ENCODE measurements around the gene EGLN3. TPM values are rescaled to one million over a fixed set of nuclear protein-coding genes. Genes with fewer than 3 reads are reported as not detected.

The EGLN3 gene
- total and polyA plus RNA-seq, 2 of the 13 experiments (the other 11 are each of a cell fraction or from before 2014, with no cell fraction given) = 0.18 to 27.3 TPM

DNA sequence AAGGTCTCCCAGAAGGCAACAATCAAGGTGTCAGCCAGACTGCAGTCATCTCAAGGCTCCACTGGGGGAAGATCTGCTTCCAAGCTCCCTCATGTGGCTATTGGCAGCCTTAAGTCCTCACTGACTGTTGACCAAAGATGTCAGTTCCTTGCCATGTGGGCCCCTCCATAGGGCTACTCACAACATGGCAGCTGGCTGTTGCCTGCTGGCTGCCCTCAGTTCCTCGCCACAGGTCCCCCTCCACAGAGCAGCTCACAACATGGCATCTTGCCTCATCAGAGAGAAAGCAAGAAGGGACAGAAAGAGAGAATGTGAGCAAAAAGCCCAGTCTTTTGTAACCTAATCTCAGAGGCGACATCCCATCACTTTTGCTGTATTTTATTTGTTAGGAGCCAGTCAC is 34.4 kb upstream of the EGLN3 start:
- WGBS (ENCODE audit: low lambda C conversion rate) = 84% methylated on average over 2 of the region's 2 CpGs
- Histone ChIP-seq H3K79me2 (ENCODE audit: insufficient read depth, low read length) (no peaks in the 10 kb centered on the region), H3K4me1 (ENCODE audit: insufficient read depth, low read length) (peaks cover 26% of the 10 kb centered on the region), H3K4me2 (ENCODE audit: low read depth, low read length) (no peak overlapping the region), H3K9me3 (ENCODE audit: low read length) (peaks cover 9% of the 10 kb centered on the region; the same call in 1 of the 2 replicates), H3K27me3 (ENCODE audit: control insufficient read depth in 1 of 2, insufficient read depth in 2 of 2, low read length in 2 of 2) (0 out of 5 replicates have a peak, but pooled peaks cover 0 to 3% of the 10 kb centered on the region in 2 experiments), H4K20me1 (ENCODE audit: insufficient read depth, low read length) (no peaks in the 10 kb centered on the region), H3K9ac (ENCODE audit: insufficient read depth, low read depth, low read length) (no peak overlapping the region), H3K36me3 (replicated peaks in 1 of 2; ENCODE audit: control insufficient read depth in 1 of 2, insufficient read depth in 2 of 2, low read length in 2 of 2) (no peaks in the 10 kb centered on the region), H3K27ac (ENCODE audit: extremely low read length, insufficient read depth, low read length) (no peak overlapping the region), H2AFZ (ENCODE audit: low read length) (no peak overlapping the region), H3K4me3 (replicated peaks in 1 of 3; ENCODE audit: insufficient read depth in 1 of 3, low read depth in 2 of 3, low read length in 3 of 3) (no peak overlapping the region)
- BruUV-seq (replicated peaks) = no TSS peak
- ChIA-PET POLR2A (no interaction called here), CTCF (ENCODE audit: low intra/inter-chr PET ratio, low total read pairs) (no interaction called here)
- intact Hi-C loops (cut with micrococcal nuclease; ENCODE audit: unreplicated experiment) (no loop called here), in situ Hi-C loops (cut with HindIII; ENCODE audit: extremely low pct_ligation_motif_present, low pct_unique_long_range_greater_than_20kb) (no loop called here)
- DNase-seq (ENCODE audit: low spot score) = no peak
- no peak for FAIRE-seq
- ATAC-seq = peak; percentile 10; the same call in 2 of the 3 replicates
- no peak for TF ChIP-seq MIER3 (CRISPR knock-in tag; IDR thresholded peaks at IDR 0.05; ENCODE audit: borderline replicate concordance)
- TF ChIP-seq, protein P1, sequence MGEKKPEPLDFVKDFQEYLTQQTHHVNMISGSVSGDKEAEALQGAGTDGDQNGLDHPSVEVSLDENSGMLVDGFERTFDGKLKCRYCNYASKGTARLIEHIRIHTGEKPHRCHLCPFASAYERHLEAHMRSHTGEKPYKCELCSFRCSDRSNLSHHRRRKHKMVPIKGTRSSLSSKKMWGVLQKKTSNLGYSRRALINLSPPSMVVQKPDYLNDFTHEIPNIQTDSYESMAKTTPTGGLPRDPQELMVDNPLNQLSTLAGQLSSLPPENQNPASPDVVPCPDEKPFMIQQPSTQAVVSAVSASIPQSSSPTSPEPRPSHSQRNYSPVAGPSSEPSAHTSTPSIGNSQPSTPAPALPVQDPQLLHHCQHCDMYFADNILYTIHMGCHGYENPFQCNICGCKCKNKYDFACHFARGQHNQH (CRISPR knock-in tag; IDR thresholded peaks at IDR 0.05) = no peak
- no peak for TF ChIP-seq RAD51 (IDR thresholded peaks at IDR 0.05; ENCODE audit: borderline replicate concordance)
- no peak for TF ChIP-seq TP53 (CRISPR knock-in tag; conservative IDR thresholded peaks at IDR 0.05)
- TF ChIP-seq, protein P2, sequence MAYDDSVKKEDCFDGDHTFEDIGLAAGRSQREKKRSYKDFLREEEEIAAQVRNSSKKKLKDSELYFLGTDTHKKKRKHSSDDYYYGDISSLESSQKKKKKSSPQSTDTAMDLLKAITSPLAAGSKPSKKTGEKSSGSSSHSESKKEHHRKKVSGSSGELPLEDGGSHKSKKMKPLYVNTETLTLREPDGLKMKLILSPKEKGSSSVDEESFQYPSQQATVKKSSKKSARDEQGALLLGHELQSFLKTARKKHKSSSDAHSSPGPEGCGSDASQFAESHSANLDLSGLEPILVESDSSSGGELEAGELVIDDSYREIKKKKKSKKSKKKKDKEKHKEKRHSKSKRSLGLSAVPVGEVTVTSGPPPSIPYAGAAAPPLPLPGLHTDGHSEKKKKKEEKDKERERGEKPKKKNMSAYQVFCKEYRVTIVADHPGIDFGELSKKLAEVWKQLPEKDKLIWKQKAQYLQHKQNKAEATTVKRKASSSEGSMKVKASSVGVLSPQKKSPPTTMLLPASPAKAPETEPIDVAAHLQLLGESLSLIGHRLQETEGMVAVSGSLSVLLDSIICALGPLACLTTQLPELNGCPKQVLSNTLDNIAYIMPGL (CRISPR knock-in tag; IDR thresholded peaks at IDR 0.05; ENCODE audit: borderline replicate concordance in 1 of 2, low read depth in 1 of 2) = no peak
- TF ChIP-seq, protein P3, sequence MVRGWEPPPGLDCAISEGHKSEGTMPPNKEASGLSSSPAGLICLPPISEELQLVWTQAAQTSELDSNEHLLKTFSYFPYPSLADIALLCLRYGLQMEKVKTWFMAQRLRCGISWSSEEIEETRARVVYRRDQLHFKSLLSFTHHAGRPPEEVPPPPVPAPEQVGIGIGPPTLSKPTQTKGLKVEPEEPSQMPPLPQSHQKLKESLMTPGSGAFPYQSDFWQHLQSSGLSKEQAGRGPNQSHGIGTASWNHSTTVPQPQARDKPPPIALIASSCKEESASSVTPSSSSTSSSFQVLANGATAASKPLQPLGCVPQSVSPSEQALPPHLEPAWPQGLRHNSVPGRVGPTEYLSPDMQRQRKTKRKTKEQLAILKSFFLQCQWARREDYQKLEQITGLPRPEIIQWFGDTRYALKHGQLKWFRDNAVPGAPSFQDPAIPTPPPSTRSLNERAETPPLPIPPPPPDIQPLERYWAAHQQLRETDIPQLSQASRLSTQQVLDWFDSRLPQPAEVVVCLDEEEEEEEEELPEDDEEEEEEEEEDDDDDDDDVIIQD (CRISPR knock-in tag; IDR thresholded peaks at IDR 0.05; ENCODE audit: low read depth) = no peak
- no peak for TF ChIP-seq KLF16 (CRISPR knock-in tag; IDR thresholded peaks at IDR 0.05)
- no peak for TF ChIP-seq NR2C2 (CRISPR knock-in tag; IDR thresholded peaks at IDR 0.05; ENCODE audit: borderline replicate concordance)
- peak; percentile 99 for TF ChIP-seq ZNF543 (CRISPR knock-in tag; IDR thresholded peaks at IDR 0.05)
- TF ChIP-seq STAG1 (CRISPR knock-in tag; IDR thresholded peaks at IDR 0.05) = 0 out of 2 replicates have a peak, but pooled peaks have one; percentile 7
- TF ChIP-seq, protein P4, sequence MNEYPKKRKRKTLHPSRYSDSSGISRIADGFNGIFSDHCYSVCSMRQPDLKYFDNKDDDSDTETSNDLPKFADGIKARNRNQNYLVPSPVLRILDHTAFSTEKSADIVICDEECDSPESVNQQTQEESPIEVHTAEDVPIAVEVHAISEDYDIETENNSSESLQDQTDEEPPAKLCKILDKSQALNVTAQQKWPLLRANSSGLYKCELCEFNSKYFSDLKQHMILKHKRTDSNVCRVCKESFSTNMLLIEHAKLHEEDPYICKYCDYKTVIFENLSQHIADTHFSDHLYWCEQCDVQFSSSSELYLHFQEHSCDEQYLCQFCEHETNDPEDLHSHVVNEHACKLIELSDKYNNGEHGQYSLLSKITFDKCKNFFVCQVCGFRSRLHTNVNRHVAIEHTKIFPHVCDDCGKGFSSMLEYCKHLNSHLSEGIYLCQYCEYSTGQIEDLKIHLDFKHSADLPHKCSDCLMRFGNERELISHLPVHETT (CRISPR knock-in tag; conservative IDR thresholded peaks at IDR 0.05) = no peak
- no peak for TF ChIP-seq CREM (IDR thresholded peaks at IDR 0.05)
- no peak for TF ChIP-seq CREM (CRISPR knock-in tag; IDR thresholded peaks at IDR 0.05)
- peak; percentile 37; the same call in 1 of the 2 replicates for TF ChIP-seq SP4 (CRISPR knock-in tag; IDR thresholded peaks at IDR 0.05)
- no peak for TF ChIP-seq MEIS1 (CRISPR knock-in tag; IDR thresholded peaks at IDR 0.05; ENCODE audit: borderline replicate concordance)
- TF ChIP-seq ZNF83 (CRISPR knock-in tag; IDR thresholded peaks at IDR 0.05; ENCODE audit: borderline replicate concordance) = 0 out of 2 replicates have a peak, but pooled peaks have one; percentile 67
- TF ChIP-seq TCF12 (IDR thresholded peaks at IDR 0.05) = no peak
- TF ChIP-seq TCF12 (CRISPR knock-in tag; IDR thresholded peaks at IDR 0.05) = no peak
